Body of pancreas (tissue), 4 donors: ENCODE data around the gene PRRT1B.

Experiments used
- POLR2A ChIP-seq, 3 donors: fragments of 450-650 bp; IDR thresholded peaks; one replicate each; pipeline ENCODE4 v1.6.1; 2016; ENCODE audit warnings: antibody characterized with exemption in 3 of 3, mild to moderate bottlenecking in 2 of 3
- TF ChIP-seq, protein P1 (sequence below), 7 experiments: fragments of 450-650 bp in 4 of 7; fragments of 200-600 bp in 3 of 7; sonication (generic) in 3 of 7; IDR thresholded peaks; one replicate each; pipeline ENCODE4 v1.5.1; 2016 to 2019; ENCODE audit warnings: antibody characterized with exemption in 7 of 7

DNA sequence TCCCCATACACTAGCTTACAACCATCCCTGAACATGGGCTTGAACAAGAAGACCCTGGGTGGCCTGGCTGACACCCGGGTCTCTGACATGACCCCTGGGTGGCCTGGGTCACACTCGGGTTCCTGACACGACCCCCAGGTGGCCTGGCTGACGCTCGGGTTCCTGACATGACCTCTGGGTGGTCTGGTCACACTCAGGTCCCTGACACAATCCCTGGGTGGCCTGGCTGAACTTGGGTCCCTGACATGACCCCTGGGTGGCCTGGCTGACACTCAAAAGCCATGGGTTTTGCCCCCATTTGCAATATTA is 38.0 kb downstream of the PRRT1B start:
- TF ChIP-seq, protein P1, sequence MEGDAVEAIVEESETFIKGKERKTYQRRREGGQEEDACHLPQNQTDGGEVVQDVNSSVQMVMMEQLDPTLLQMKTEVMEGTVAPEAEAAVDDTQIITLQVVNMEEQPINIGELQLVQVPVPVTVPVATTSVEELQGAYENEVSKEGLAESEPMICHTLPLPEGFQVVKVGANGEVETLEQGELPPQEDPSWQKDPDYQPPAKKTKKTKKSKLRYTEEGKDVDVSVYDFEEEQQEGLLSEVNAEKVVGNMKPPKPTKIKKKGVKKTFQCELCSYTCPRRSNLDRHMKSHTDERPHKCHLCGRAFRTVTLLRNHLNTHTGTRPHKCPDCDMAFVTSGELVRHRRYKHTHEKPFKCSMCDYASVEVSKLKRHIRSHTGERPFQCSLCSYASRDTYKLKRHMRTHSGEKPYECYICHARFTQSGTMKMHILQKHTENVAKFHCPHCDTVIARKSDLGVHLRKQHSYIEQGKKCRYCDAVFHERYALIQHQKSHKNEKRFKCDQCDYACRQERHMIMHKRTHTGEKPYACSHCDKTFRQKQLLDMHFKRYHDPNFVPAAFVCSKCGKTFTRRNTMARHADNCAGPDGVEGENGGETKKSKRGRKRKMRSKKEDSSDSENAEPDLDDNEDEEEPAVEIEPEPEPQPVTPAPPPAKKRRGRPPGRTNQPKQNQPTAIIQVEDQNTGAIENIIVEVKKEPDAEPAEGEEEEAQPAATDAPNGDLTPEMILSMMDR (IDR thresholded peaks at IDR 0.05), result no peak
- TF ChIP-seq POLR2A (IDR thresholded peaks at IDR 0.05), result no peak
